H1 (cell line): ENCODE results near the gene DIPK1C. TPM values are rescaled to one million over a fixed set of nuclear protein-coding genes. Genes with fewer than 3 reads are reported as not detected.

ENCODE experiments used
- CTCF ChIA-PET: fragments of 300-600 bp; sonication (Branson Sonifier 250); formaldehyde crosslinking; loops from one replicate; lab custom pipeline; 2021; ENCODE audit not compliant: partially characterized antibody; lab: Charles Lee
- POLR2A ChIA-PET: fragments of 300-600 bp; sonication (Branson Sonifier 250); formaldehyde crosslinking; loops from one replicate; lab custom pipeline; 2021; ENCODE audit warnings: inconsistent platforms; ENCODE audit not compliant: partially characterized antibody; lab: Charles Lee
- DNase-seq, 2 experiments: peaks; one replicate each; pipeline versions ENCODE4 v3.0.0 to v3.0.0-alpha.2; 2010 to 2022; ENCODE audit warnings: low spot score in 2 of 2, low read depth in 1 of 2, mixed read lengths in 1 of 2
- FAIRE-seq: peaks from 2 replicates; lab custom pipeline; 2011; peaks lifted over from hg19 to GRCh38; lab: Jason Lieb, UNC
- H2AFZ ChIP-seq: 2 replicates; pipeline ENCODE4 v1.8.1; 2012; ENCODE audit warnings: low read length, inconsistent platforms
- H2AK5ac ChIP-seq: 2 replicates; pipeline ENCODE4 v1.6.1; 2013; ENCODE audit warnings: low read depth, low read length
- H2BK120ac ChIP-seq: replicated peaks from 2 replicates; pipeline ENCODE3; 2013; ENCODE audit warnings: low read depth, low read length, inconsistent platforms
- H2BK12ac ChIP-seq: 2 replicates; pipeline ENCODE4 v1.6.1; 2013; ENCODE audit warnings: low read depth, low read length
- H2BK15ac ChIP-seq: 2 replicates; pipeline ENCODE4 v1.6.1; 2013; ENCODE audit warnings: low read length
- H2BK20ac ChIP-seq: 2 replicates; pipeline ENCODE4 v1.6.1; 2013; ENCODE audit warnings: low read length
- H2BK5ac ChIP-seq: 2 replicates; pipeline ENCODE4 v1.6.1; 2013; ENCODE audit warnings: low read depth, low read length
- H3K14ac ChIP-seq: 2 replicates; pipeline ENCODE4 v1.6.1; 2013; ENCODE audit warnings: inconsistent platforms; ENCODE audit not compliant: insufficient read length
- H3K18ac ChIP-seq: 2 replicates; pipeline ENCODE4 v1.6.1; 2013; ENCODE audit warnings: low read length; ENCODE audit errors: extremely low read depth
- H3K23ac ChIP-seq: 2 replicates; pipeline ENCODE4 v1.6.1; 2013; ENCODE audit warnings: inconsistent platforms; ENCODE audit not compliant: insufficient read length
- H3K23me2 ChIP-seq: 2 replicates; pipeline ENCODE4 v1.6.1; 2013; ENCODE audit warnings: low read depth, low read length
- H3K27ac ChIP-seq: 2 replicates; pipeline ENCODE4 v1.6.1; 2011; ENCODE audit warnings: low read depth, low read length, inconsistent platforms
- H3K27me3 ChIP-seq, 4 experiments: replicated peaks in 1 of 4; 1 replicate in 1 of 4; 2 replicates in 3 of 4; pipeline versions ENCODE4 v1.6.1 to v1.8.1; 2011 to 2013; ENCODE audit warnings: low read length in 3 of 4, mild to moderate bottlenecking in 3 of 4, inconsistent platforms in 2 of 4, mixed read lengths in 2 of 4, moderate library complexity in 1 of 4; ENCODE audit not compliant: control insufficient read depth in 3 of 4, insufficient read depth in 3 of 4; ENCODE audit errors: extremely low read depth in 1 of 4
- H3K36me3 ChIP-seq, 4 experiments: 2 replicates each; pipeline versions ENCODE4 v1.6.1 to v1.8.1; 2011 to 2013; ENCODE audit warnings: mild to moderate bottlenecking in 4 of 4, low read length in 3 of 4, moderate library complexity in 2 of 4, control low read depth in 1 of 4, inconsistent platforms in 1 of 4; ENCODE audit not compliant: insufficient read depth in 4 of 4, control insufficient read depth in 2 of 4
- H3K4ac ChIP-seq: replicated peaks from 2 replicates; pipeline ENCODE3; 2013; ENCODE audit warnings: low read length, low read depth, mixed read lengths, inconsistent platforms; ENCODE audit not compliant: insufficient read length
- H3K4me1 ChIP-seq, 4 experiments: replicated peaks in 1 of 4; 1 replicate in 1 of 4; 2 replicates in 3 of 4; pipeline versions ENCODE4 v1.6.1 to v1.8.1; 2011 to 2013; ENCODE audit warnings: low read length in 3 of 4, inconsistent platforms in 2 of 4, mixed read lengths in 1 of 4; ENCODE audit not compliant: insufficient read depth in 4 of 4, control insufficient read depth in 3 of 4
- H3K4me2 ChIP-seq, 2 experiments: 2 replicates each; pipeline versions ENCODE4 v1.6.1 to v1.8.1; 2011 to 2013; ENCODE audit warnings: low read depth in 2 of 2, low read length in 2 of 2, control low read depth in 1 of 2, inconsistent platforms in 1 of 2, mild to moderate bottlenecking in 1 of 2; ENCODE audit not compliant: insufficient read depth in 1 of 2
- H3K4me3 ChIP-seq, 4 experiments: fragments of 200-600, 300-600 bp in 1 of 4; sonication (generic), shearing (Covaris generic), sonication (Bioruptor Twin) in 1 of 4; 2 replicates each; pipeline versions ENCODE4 v1.5.1 to v1.8.1; 2011 to 2016; ENCODE audit warnings: low read length in 4 of 4, low read depth in 3 of 4, control low read depth in 2 of 4, inconsistent platforms in 2 of 4, mild to moderate bottlenecking in 2 of 4, mixed read lengths in 1 of 4, moderate library complexity in 1 of 4; ENCODE audit not compliant: insufficient read depth in 2 of 4; ENCODE audit errors: extremely low read depth in 1 of 4
- H3K56ac ChIP-seq: replicated peaks from 2 replicates; pipeline ENCODE3; 2013; ENCODE audit warnings: low read depth, mild to moderate bottlenecking, mixed read lengths, low read length, inconsistent platforms; ENCODE audit not compliant: insufficient read length
- H3K79me1 ChIP-seq: 2 replicates; pipeline ENCODE4 v1.6.1; 2013; ENCODE audit warnings: low read depth, low read length, control low read depth
- H3K79me2 ChIP-seq, 2 experiments: 2 replicates each; pipeline versions ENCODE4 v1.6.1 to v1.8.1; 2012 to 2013; ENCODE audit warnings: low read length in 2 of 2, mild to moderate bottlenecking in 2 of 2, inconsistent platforms in 1 of 2; ENCODE audit not compliant: insufficient read depth in 2 of 2, control insufficient read depth in 1 of 2
- H3K9ac ChIP-seq, 4 experiments: replicated peaks in 1 of 4; 1 replicate in 1 of 4; 2 replicates in 3 of 4; pipeline versions ENCODE4 v1.6.1 to v1.8.1; 2011 to 2013; ENCODE audit warnings: low read depth in 3 of 4, low read length in 3 of 4, control low read depth in 2 of 4, mild to moderate bottlenecking in 2 of 4, moderate library complexity in 2 of 4, inconsistent platforms in 1 of 4; ENCODE audit errors: extremely low read depth in 1 of 4
- H3K9me3 ChIP-seq, 2 experiments: 2 replicates each; pipeline versions ENCODE4 v1.6.1 to v1.8.1; 2012 to 2013; ENCODE audit warnings: mild to moderate bottlenecking in 2 of 2, moderate library complexity in 2 of 2, control low read depth in 1 of 2, inconsistent platforms in 1 of 2, low read depth in 1 of 2, low read length in 1 of 2, mixed read lengths in 1 of 2; ENCODE audit not compliant: insufficient read depth in 2 of 2
- H4K20me1 ChIP-seq, 2 experiments: replicated peaks in 1 of 2; 2 replicates each; pipeline versions ENCODE3 to v1.8.1; 2011 to 2013; ENCODE audit warnings: inconsistent platforms in 2 of 2, low read length in 2 of 2, mild to moderate bottlenecking in 1 of 2; ENCODE audit not compliant: insufficient read depth in 2 of 2, control insufficient read depth in 1 of 2
- H4K5ac ChIP-seq: 2 replicates; pipeline ENCODE4 v1.6.1; 2013; ENCODE audit warnings: low read length, low read depth, mixed read lengths, inconsistent platforms; ENCODE audit not compliant: insufficient read length
- H4K8ac ChIP-seq: 2 replicates; pipeline ENCODE4 v1.8.0; 2013; ENCODE audit warnings: mild to moderate bottlenecking, moderate library complexity, low read length, inconsistent platforms; ENCODE audit not compliant: insufficient read depth; ENCODE audit errors: extremely low read depth
- H4K91ac ChIP-seq: replicated peaks from 2 replicates; pipeline ENCODE3; 2013; ENCODE audit warnings: low read length, mixed read lengths, inconsistent platforms; ENCODE audit not compliant: insufficient read length
- BCL11A ChIP-seq, 2 experiments: IDR thresholded peaks; one replicate each; pipeline ENCODE4 v1.6.1; 2011; ENCODE audit warnings: low read depth in 2 of 2, low read length in 2 of 2, mild to moderate bottlenecking in 2 of 2
- KDM4A ChIP-seq: IDR thresholded peaks from one replicate; pipeline ENCODE4 v1.7.1; 2012; ENCODE audit warnings: low read depth, mild to moderate bottlenecking, moderate library complexity, low read length, inconsistent platforms; ENCODE audit not compliant: severe bottlenecking
- MAX ChIP-seq: IDR thresholded peaks from 2 replicates; pipeline ENCODE4 v1.6.1; 2012; ENCODE audit warnings: inconsistent platforms
- WGBS, 2 experiments: shearing (Covaris generic) in 1 of 2; methylation state at CpG; one replicate each; pipeline versions ENCODE4 v1.1.6 to v1.1.7; 2013 to 2015; ENCODE audit warnings: low lambda C conversion rate in 2 of 2, mixed read lengths in 2 of 2, inconsistent platforms in 1 of 2, low coverage in 1 of 2, missing lambda C conversion rate in 1 of 2; ENCODE audit not compliant: insufficient replicate concordance in 2 of 2, insufficient coverage in 1 of 2, insufficient read length in 1 of 2; ENCODE audit errors: extremely low coverage in 1 of 2, missing lambda C conversion rate in 1 of 2; 5-methylcytosine and 5-hydroxymethylcytosine counted together
- polyA plus RNA-seq, 7 experiments: library from polyadenylated mRNA; depleted of rRNA in 3 of 7; stranded (reverse) in 5 of 7; unstranded in 2 of 7; fragments of >200 nt in 5 of 7; fragments of 200-250 nt in 2 of 7; gene quantifications; 1 replicate in 5 of 7; 2 replicates in 1 of 7; 4 replicates in 1 of 7; pipeline versions ENCODE4 v1.2.1 to v1.2.3, GENCODE V29; 2011 to 2013; ENCODE audit warnings: missing spikeins in 2 of 7, mixed read lengths in 2 of 7
- total RNA-seq: library from RNA; stranded (reverse); fragmentation: NEBNext Ultra II Directional; extraction: Animal tissue kit (Norgen Biotek cat#: 25700); gene quantifications from 2 replicates; pipeline ENCODE4 v1.2.1, GENCODE V29; 2021

The DIPK1C gene
- total and polyA plus RNA-seq, 2 of the 8 experiments (the other 6 are each of a cell fraction or from before 2014, with no cell fraction given), result 0.08 TPM; not detected in 1

- 89% methylated on average over 7 of the region's 7 CpGs; no CpG with 5 or more reads in 1 of the 2 experiments for WGBS, 2 experiments
- H3K14ac ChIP-seq, result no peak overlapping the region
- no peak overlapping the region for H2BK15ac ChIP-seq
- no peak overlapping the region for H3K23ac ChIP-seq
- no peaks in the 10 kb centered on the region for H3K79me2 ChIP-seq
- no peak overlapping the region for H2AFZ ChIP-seq
- H4K91ac ChIP-seq, result no peak overlapping the region
- peaks cover 18 to 35% (median 28%) of the 10 kb centered on the region in 4 experiments; a peak in 6 of 7 replicates for H3K27me3 ChIP-seq
- DNase-seq, result no peak
- H3K36me3 ChIP-seq, result no peaks in the 10 kb centered on the region; a peak in 2 of 8 replicates
- no peaks in the 10 kb centered on the region for H3K9me3 ChIP-seq
- H3K4ac ChIP-seq, result no peak overlapping the region
- H3K4me1 ChIP-seq, result peaks cover 0 to 7% (median 1%) of the 10 kb centered on the region in 4 experiments; a peak in 2 of 7 replicates
- H4K5ac ChIP-seq, result no peak overlapping the region
- no peak overlapping the region for H2BK12ac ChIP-seq
- no peak overlapping the region for H3K27ac ChIP-seq
- peaks cover 7% of the 10 kb centered on the region; the same call in 1 of the 2 replicates for H3K23me2 ChIP-seq
- no peaks in the 10 kb centered on the region for H4K20me1 ChIP-seq
- H3K79me1 ChIP-seq, result no peaks in the 10 kb centered on the region
- no peak overlapping the region for H4K8ac ChIP-seq
- no peak overlapping the region for H2BK120ac ChIP-seq
- H3K18ac ChIP-seq, result no peak overlapping the region
- no peak for FAIRE-seq
- H2BK5ac ChIP-seq, result no peak overlapping the region
- ChIA-PET CTCF (interaction anchor here (0.6 to 1.8 kb wide), 5 partner anchors 9 to 1708 kb away, joined by 3 to 9 read pairs (median 4); no protein-coding TSS in a partner anchor), POLR2A (no interaction called here)
- no peak overlapping the region for H3K4me2 ChIP-seq
- H2AK5ac ChIP-seq, result no peak overlapping the region
- TF ChIP-seq BCL11A (IDR thresholded peaks at IDR 0.05; ENCODE audit: low read depth in 2 of 2, low read length in 2 of 2), result no peak
- TF ChIP-seq MAX, result no peak
- no peak for TF ChIP-seq KDM4A
- no peak overlapping the region for H3K56ac ChIP-seq
- H3K4me3 ChIP-seq, result no peak overlapping the region
- no peak overlapping the region for H2BK20ac ChIP-seq
- no peak overlapping the region for H3K9ac ChIP-seq
Measured at GRCh38 chr18:74453016-74453566, 4.0 kb downstream of the DIPK1C start.
